GM13977 (cell line): Measurements from ENCODE around the gene GPT2.

Experiments used
- DNase-seq: peaks from one replicate; pipeline ENCODE4 v3.0.0; 2012; ENCODE audit warnings: low spot score
- CTCF ChIP-seq: IDR thresholded peaks from 2 replicates; pipeline ENCODE4 v1.5.1; 2012; ENCODE audit warnings: mild to moderate bottlenecking, control low read depth; ENCODE audit not compliant: insufficient read depth; ENCODE audit errors: extremely low read depth, missing control alignments
- in situ Hi-C: fragments of 300-500 bp; cut with MboI; formaldehyde crosslinking; loops from one replicate; pipeline ENCODE4 v1.12.0; 2022; ENCODE audit warnings: low sequenced_read_pairs, low pct_unique_long_range_greater_than_20kb, mixed read lengths, inconsistent platforms; ENCODE audit not compliant: unreplicated experiment

The GPT2 gene

GRCh38 chr16:46844771-46845170 lies 39.4 kb upstream of the GPT2 start:
- in situ Hi-C loops = no loop called here
- no peak for TF ChIP-seq CTCF
- DNase-seq = no peak

GRCh38 chr16:46845952-46846351 lies 38.2 kb upstream of the GPT2 start:
- in situ Hi-C loops = no loop called here
- DNase-seq = no peak
- no peak for TF ChIP-seq CTCF

- no peak for DNase-seq
- in situ Hi-C loops = no loop called here
- no peak for TF ChIP-seq CTCF
These were observed 35.1 kb upstream of the GPT2 start for GRCh38 chr16:46848768-46849764.

GRCh38 chr16:46850619-46851555 lies 33.3 kb upstream of the GPT2 start:
- no peak for TF ChIP-seq CTCF
- DNase-seq = no peak
- in situ Hi-C loops = no loop called here

GRCh38 chr16:46852130-46852529 lies 32.0 kb upstream of the GPT2 start:
- in situ Hi-C loops = no loop called here

More at GRCh38 chr16:46852130-46852529, 32.0 kb upstream of the GPT2 start:
- no peak for TF ChIP-seq CTCF
- no peak for DNase-seq
